Measurements from ENCODE around the gene RIPPLY2.
"Not testable (repeated sequence)": the region's sequence is repeated elsewhere in the genome, so short reads cannot be mapped to it uniquely, and the experiment has no call there.

The RIPPLY2 gene

GRCh38 chr6:83853178-83854000, at the start of gene RIPPLY2:
Gene RIPPLY2, plus strand, starts transcription at chr6:83853360. Its CDS starts 57 bp downstream, at chr6:83853417.
- H3K27ac ChIP-seq = no peak within 1 kb of the TSS
- no peak for DNase-seq (ENCODE audit: low read depth, low spot score)

- not testable (repeated sequence) for H3K27ac ChIP-seq; DNase-seq (ENCODE audit: low read depth, low spot score)
Observed at GRCh38 chr6:83803492-83803891, 49.7 kb upstream of the RIPPLY2 start.

- DNase-seq (ENCODE audit: low read depth, low spot score) = no peak
- no peak overlapping the region for H3K27ac ChIP-seq
Observed at GRCh38 chr6:83804886-83805285, 48.3 kb upstream of the RIPPLY2 start.

GRCh38 chr6:83808005-83808404, 45.2 kb upstream of the RIPPLY2 start:
- no peak for DNase-seq (ENCODE audit: low read depth, low spot score)
- no peak overlapping the region for H3K27ac ChIP-seq

- no peak for DNase-seq (ENCODE audit: low read depth, low spot score)
- H3K27ac ChIP-seq = no peak overlapping the region
Observed at GRCh38 chr6:83808926-83809325, 44.2 kb upstream of the RIPPLY2 start.

GRCh38 chr6:83812595-83812994, 40.6 kb upstream of the RIPPLY2 start:
- DNase-seq (ENCODE audit: low read depth, low spot score) = no peak
- no peak overlapping the region for H3K27ac ChIP-seq

- no peak for DNase-seq (ENCODE audit: low read depth, low spot score)
- no peak overlapping the region for H3K27ac ChIP-seq
Observed at GRCh38 chr6:83815631-83816272, 37.4 kb upstream of the RIPPLY2 start.

GRCh38 chr6:83822629-83823169, 30.5 kb upstream of the RIPPLY2 start:
- no peak for DNase-seq (ENCODE audit: low read depth, low spot score)
- no peak overlapping the region for H3K27ac ChIP-seq

- H3K27ac ChIP-seq = no peak overlapping the region
Observed at GRCh38 chr6:83824388-83824801, 28.8 kb upstream of the RIPPLY2 start.

GRCh38 chr6:83824831-83825230, 28.3 kb upstream of the RIPPLY2 start:
- DNase-seq (ENCODE audit: low read depth, low spot score) = no peak
- H3K27ac ChIP-seq = no peak overlapping the region

More at GRCh38 chr6:83824388-83824801, 28.8 kb upstream of the RIPPLY2 start:
- peak; percentile 81 for DNase-seq (ENCODE audit: low read depth, low spot score)

GRCh38 chr6:83827050-83827449, 26.1 kb upstream of the RIPPLY2 start:
- no peak overlapping the region for H3K27ac ChIP-seq
- no peak for DNase-seq (ENCODE audit: low read depth, low spot score)

- no peak overlapping the region for H3K27ac ChIP-seq
- DNase-seq (ENCODE audit: low read depth, low spot score) = peak; percentile 45
Observed at GRCh38 chr6:83838727-83839126, 14.4 kb upstream of the RIPPLY2 start.

GRCh38 chr6:83844170-83844569, 9.0 kb upstream of the RIPPLY2 start:
- DNase-seq (ENCODE audit: low read depth, low spot score) = no peak

GRCh38 chr6:83846291-83846690, 6.9 kb upstream of the RIPPLY2 start:
- no peak overlapping the region for H3K27ac ChIP-seq
- no peak for DNase-seq (ENCODE audit: low read depth, low spot score)

More at GRCh38 chr6:83844170-83844569, 9.0 kb upstream of the RIPPLY2 start:
- H3K27ac ChIP-seq = no peak overlapping the region

GRCh38 chr6:83847179-83847578, 6.0 kb upstream of the RIPPLY2 start:
- no peak overlapping the region for H3K27ac ChIP-seq
- DNase-seq (ENCODE audit: low read depth, low spot score) = no peak

- DNase-seq (ENCODE audit: low read depth, low spot score) = no peak
- H3K27ac ChIP-seq = no peak overlapping the region
Observed at GRCh38 chr6:83849127-83849526, 4.0 kb upstream of the RIPPLY2 start.

GRCh38 chr6:83849610-83850009, 3.5 kb upstream of the RIPPLY2 start:
- DNase-seq (ENCODE audit: low read depth, low spot score) = no peak
- H3K27ac ChIP-seq = no peak overlapping the region

- no peak for DNase-seq (ENCODE audit: low read depth, low spot score)
- H3K27ac ChIP-seq = no peak overlapping the region
Observed at GRCh38 chr6:83852528-83853177, 507 bp upstream of the RIPPLY2 start.

- no peak overlapping the region for H3K27ac ChIP-seq
- no peak for DNase-seq (ENCODE audit: low read depth, low spot score)
Observed at GRCh38 chr6:83854001-83854501, 891 bp downstream of the RIPPLY2 start.

GRCh38 chr6:83854766-83855165, 1.6 kb downstream of the RIPPLY2 start:
- H3K27ac ChIP-seq = no peak overlapping the region
- no peak for DNase-seq (ENCODE audit: low read depth, low spot score)
